ENCODE data around the gene NATD1. TPM values are rescaled to one million over a fixed set of nuclear protein-coding genes. Genes with fewer than 3 reads are reported as not detected.

The NATD1 gene
- total and polyA plus RNA-seq, 2 of the 8 experiments (the other 6 are each of a cell fraction or from before 2014, with no cell fraction given): 5.4 to 8.4 TPM

- TF ChIP-seq EP300 (IDR thresholded peaks at IDR 0.05; ENCODE audit: borderline replicate concordance in 1 of 2, low read depth in 2 of 2, low read length in 2 of 2) (no peak), JUN (IDR thresholded peaks at IDR 0.05; ENCODE audit: low read depth, low read length) (no peak), TEAD4 (IDR thresholded peaks at IDR 0.05; ENCODE audit: low read depth, low read length) (no peak), POLR2A (IDR thresholded peaks at IDR 0.05; ENCODE audit: control extremely low read depth in 1 of 2, low read depth in 2 of 2, low read length in 2 of 2) (no peak), CHD7 (IDR thresholded peaks at IDR 0.05; ENCODE audit: insufficient replicate concordance, low read length) (no peak)
Observed at GRCh38 chr17:21298056-21298982, 45.1 kb upstream of the NATD1 start (continued).
